ENCODE measurements around the gene GTPBP8. TPM values are rescaled to one million over a fixed set of nuclear protein-coding genes. Genes with fewer than 3 reads are reported as not detected.

Gene GTPBP8
- total and polyA plus RNA-seq, 2 of the 13 experiments (the other 11 are each of a cell fraction or from before 2014, with no cell fraction given) = 12.5 to 16.7 TPM

DNA sequence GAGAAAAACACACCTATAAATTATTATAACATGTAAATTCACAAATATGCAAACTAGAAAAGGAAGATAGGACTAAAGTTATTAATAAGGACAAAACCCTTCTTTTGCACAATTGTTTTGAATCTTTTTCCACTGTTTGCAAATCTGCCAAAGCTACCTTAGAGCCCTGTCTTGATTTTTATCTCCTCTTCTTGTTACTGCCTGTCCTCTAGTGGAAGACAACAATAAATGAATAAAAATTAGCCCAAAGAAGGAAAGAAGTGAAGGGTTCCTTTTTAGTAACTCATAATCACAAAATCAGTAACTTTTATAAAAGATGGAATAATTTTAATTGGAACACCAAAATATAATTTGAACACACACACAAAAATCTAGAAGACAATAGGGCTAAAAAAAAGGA lies 18.6 kb upstream of the GTPBP8 start:
- in situ Hi-C loops (cut with HindIII; ENCODE audit: extremely low pct_ligation_motif_present, low pct_unique_long_range_greater_than_20kb) (no loop called here), intact Hi-C loops (cut with micrococcal nuclease; ENCODE audit: unreplicated experiment) (no loop called here)
- Histone ChIP-seq H3K9ac (ENCODE audit: insufficient read depth, low read depth, low read length) (no peak overlapping the region), H3K9me3 (ENCODE audit: low read length) (no peaks in the 10 kb centered on the region), H3K27ac (ENCODE audit: extremely low read length, insufficient read depth, low read length) (no peak overlapping the region), H3K4me1 (ENCODE audit: insufficient read depth, low read length) (no peaks in the 10 kb centered on the region), H3K79me2 (ENCODE audit: insufficient read depth, low read length) (no peaks in the 10 kb centered on the region), H3K4me2 (ENCODE audit: low read depth, low read length) (no peak overlapping the region), H2AFZ (ENCODE audit: low read length) (no peak overlapping the region), H3K4me3 (replicated peaks in 1 of 3; ENCODE audit: insufficient read depth in 1 of 3, low read depth in 2 of 3, low read length in 3 of 3) (no peak overlapping the region), H3K27me3 (ENCODE audit: control insufficient read depth in 1 of 2, insufficient read depth in 2 of 2, low read length in 2 of 2) (peaks cover 0 to 5% of the 10 kb centered on the region in 2 experiments; a peak in 1 of 5 replicates), H3K36me3 (replicated peaks in 1 of 2; ENCODE audit: control insufficient read depth in 1 of 2, insufficient read depth in 2 of 2, low read length in 2 of 2) (no peaks in the 10 kb centered on the region), H4K20me1 (ENCODE audit: insufficient read depth, low read length) (no peaks in the 10 kb centered on the region)
- ATAC-seq (no peak), DNase-seq (ENCODE audit: low spot score) (no peak), FAIRE-seq (no peak)
- POLR2A ChIA-PET = no interaction called here
- BruUV-seq (replicated peaks) = no TSS peak
- CTCF ChIA-PET (ENCODE audit: low intra/inter-chr PET ratio, low total read pairs) = no interaction called here
- TF ChIP-seq ZNF256 (CRISPR knock-in tag; conservative IDR thresholded peaks at IDR 0.05) (no peak), CBFB (CRISPR knock-in tag; IDR thresholded peaks at IDR 0.05) (no peak), ZNF660 (CRISPR knock-in tag; IDR thresholded peaks at IDR 0.05; ENCODE audit: borderline replicate concordance, low read depth) (no peak), IRF2 (CRISPR knock-in tag; IDR thresholded peaks at IDR 0.05) (no peak)
- TF ChIP-seq, protein P1, sequence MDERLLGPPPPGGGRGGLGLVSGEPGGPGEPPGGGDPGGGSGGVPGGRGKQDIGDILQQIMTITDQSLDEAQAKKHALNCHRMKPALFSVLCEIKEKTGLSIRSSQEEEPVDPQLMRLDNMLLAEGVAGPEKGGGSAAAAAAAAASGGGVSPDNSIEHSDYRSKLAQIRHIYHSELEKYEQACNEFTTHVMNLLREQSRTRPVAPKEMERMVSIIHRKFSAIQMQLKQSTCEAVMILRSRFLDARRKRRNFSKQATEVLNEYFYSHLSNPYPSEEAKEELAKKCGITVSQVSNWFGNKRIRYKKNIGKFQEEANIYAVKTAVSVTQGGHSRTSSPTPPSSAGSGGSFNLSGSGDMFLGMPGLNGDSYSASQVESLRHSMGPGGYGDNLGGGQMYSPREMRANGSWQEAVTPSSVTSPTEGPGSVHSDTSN (CRISPR knock-in tag; IDR thresholded peaks at IDR 0.05) = no peak
- TF ChIP-seq, protein P2, sequence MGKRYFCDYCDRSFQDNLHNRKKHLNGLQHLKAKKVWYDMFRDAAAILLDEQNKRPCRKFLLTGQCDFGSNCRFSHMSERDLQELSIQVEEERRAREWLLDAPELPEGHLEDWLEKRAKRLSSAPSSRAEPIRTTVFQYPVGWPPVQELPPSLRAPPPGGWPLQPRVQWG (CRISPR knock-in tag; IDR thresholded peaks at IDR 0.05; ENCODE audit: borderline replicate concordance, low read depth) = no peak
- TF ChIP-seq, protein P3, sequence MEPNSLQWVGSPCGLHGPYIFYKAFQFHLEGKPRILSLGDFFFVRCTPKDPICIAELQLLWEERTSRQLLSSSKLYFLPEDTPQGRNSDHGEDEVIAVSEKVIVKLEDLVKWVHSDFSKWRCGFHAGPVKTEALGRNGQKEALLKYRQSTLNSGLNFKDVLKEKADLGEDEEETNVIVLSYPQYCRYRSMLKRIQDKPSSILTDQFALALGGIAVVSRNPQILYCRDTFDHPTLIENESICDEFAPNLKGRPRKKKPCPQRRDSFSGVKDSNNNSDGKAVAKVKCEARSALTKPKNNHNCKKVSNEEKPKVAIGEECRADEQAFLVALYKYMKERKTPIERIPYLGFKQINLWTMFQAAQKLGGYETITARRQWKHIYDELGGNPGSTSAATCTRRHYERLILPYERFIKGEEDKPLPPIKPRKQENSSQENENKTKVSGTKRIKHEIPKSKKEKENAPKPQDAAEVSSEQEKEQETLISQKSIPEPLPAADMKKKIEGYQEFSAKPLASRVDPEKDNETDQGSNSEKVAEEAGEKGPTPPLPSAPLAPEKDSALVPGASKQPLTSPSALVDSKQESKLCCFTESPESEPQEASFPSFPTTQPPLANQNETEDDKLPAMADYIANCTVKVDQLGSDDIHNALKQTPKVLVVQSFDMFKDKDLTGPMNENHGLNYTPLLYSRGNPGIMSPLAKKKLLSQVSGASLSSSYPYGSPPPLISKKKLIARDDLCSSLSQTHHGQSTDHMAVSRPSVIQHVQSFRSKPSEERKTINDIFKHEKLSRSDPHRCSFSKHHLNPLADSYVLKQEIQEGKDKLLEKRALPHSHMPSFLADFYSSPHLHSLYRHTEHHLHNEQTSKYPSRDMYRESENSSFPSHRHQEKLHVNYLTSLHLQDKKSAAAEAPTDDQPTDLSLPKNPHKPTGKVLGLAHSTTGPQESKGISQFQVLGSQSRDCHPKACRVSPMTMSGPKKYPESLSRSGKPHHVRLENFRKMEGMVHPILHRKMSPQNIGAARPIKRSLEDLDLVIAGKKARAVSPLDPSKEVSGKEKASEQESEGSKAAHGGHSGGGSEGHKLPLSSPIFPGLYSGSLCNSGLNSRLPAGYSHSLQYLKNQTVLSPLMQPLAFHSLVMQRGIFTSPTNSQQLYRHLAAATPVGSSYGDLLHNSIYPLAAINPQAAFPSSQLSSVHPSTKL (CRISPR knock-in tag; IDR thresholded peaks at IDR 0.05) = no peak
- TF ChIP-seq, protein P4, sequence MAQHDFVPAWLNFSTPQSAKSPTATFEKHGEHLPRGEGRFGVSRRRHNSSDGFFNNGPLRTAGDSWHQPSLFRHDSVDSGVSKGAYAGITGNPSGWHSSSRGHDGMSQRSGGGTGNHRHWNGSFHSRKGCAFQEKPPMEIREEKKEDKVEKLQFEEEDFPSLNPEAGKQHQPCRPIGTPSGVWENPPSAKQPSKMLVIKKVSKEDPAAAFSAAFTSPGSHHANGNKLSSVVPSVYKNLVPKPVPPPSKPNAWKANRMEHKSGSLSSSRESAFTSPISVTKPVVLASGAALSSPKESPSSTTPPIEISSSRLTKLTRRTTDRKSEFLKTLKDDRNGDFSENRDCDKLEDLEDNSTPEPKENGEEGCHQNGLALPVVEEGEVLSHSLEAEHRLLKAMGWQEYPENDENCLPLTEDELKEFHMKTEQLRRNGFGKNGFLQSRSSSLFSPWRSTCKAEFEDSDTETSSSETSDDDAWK (CRISPR knock-in tag; IDR thresholded peaks at IDR 0.05) = no peak
- TF ChIP-seq, protein P5, sequence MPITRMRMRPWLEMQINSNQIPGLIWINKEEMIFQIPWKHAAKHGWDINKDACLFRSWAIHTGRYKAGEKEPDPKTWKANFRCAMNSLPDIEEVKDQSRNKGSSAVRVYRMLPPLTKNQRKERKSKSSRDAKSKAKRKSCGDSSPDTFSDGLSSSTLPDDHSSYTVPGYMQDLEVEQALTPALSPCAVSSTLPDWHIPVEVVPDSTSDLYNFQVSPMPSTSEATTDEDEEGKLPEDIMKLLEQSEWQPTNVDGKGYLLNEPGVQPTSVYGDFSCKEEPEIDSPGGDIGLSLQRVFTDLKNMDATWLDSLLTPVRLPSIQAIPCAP (CRISPR knock-in tag; IDR thresholded peaks at IDR 0.05; ENCODE audit: low read depth) = no peak
- TF ChIP-seq, protein P6, sequence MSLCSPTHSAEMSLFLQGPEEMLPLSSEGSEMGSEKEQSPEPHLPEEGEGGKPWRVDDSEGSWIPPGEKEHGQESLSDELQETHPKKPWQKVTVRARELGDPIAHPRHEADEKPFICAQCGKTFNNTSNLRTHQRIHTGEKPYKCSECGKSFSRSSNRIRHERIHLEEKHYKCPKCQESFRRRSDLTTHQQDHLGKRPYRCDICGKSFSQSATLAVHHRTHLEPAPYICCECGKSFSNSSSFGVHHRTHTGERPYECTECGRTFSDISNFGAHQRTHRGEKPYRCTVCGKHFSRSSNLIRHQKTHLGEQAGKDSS (CRISPR knock-in tag; IDR thresholded peaks at IDR 0.05; ENCODE audit: borderline replicate concordance, low read depth) = no peak
- TF ChIP-seq, protein P7, sequence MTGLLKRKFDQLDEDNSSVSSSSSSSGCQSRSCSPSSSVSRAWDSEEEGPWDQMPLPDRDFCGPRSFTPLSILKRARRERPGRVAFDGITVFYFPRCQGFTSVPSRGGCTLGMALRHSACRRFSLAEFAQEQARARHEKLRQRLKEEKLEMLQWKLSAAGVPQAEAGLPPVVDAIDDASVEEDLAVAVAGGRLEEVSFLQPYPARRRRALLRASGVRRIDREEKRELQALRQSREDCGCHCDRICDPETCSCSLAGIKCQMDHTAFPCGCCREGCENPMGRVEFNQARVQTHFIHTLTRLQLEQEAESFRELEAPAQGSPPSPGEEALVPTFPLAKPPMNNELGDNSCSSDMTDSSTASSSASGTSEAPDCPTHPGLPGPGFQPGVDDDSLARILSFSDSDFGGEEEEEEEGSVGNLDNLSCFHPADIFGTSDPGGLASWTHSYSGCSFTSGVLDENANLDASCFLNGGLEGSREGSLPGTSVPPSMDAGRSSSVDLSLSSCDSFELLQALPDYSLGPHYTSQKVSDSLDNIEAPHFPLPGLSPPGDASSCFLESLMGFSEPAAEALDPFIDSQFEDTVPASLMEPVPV (CRISPR knock-in tag; IDR thresholded peaks at IDR 0.05) = no peak
